HL-60 (cell line): Measurements from ENCODE around the gene FHL5.
A peak's percentile ranks its signal among the peaks of the same experiment; 100 is the strongest.

Source experiments
- DNase-seq, 2 experiments: peaks; one replicate each; pipeline ENCODE4 v3.0.0-alpha.2; 2010 to 2020; ENCODE audit warnings: low read depth in 1 of 2, low spot score in 1 of 2
- H3K27ac ChIP-seq: fragments of 250-450 bp; sonication (Bioruptor Pico); replicated peaks from 2 replicates; pipeline ENCODE4 v1.5.1; 2020; ENCODE audit warnings: mild to moderate bottlenecking, moderate library complexity
- H3K27me3 ChIP-seq: fragments of 250-450 bp; sonication (Bioruptor Pico); 2 replicates; pipeline ENCODE4 v1.5.1; 2021; ENCODE audit warnings: mild to moderate bottlenecking, moderate library complexity; ENCODE audit not compliant: insufficient read depth, poor library complexity, severe bottlenecking
- H3K4me3 ChIP-seq: replicated peaks from 2 replicates; pipeline ENCODE4 v1.5.1; 2011; ENCODE audit warnings: mild to moderate bottlenecking, control low read depth, low read length; ENCODE audit not compliant: insufficient read depth
- CTCF ChIP-seq: IDR thresholded peaks from one replicate; pipeline ENCODE4 v1.5.1; 2011; ENCODE audit warnings: low read length, control low read depth, inconsistent platforms; ENCODE audit not compliant: insufficient read depth
- GABPA ChIP-seq: IDR thresholded peaks from 2 replicates; pipeline ENCODE4 v1.6.1; 2012; ENCODE audit warnings: low read depth
- POLR2AphosphoS5 ChIP-seq: IDR thresholded peaks from 2 replicates; pipeline ENCODE4 v1.6.1; 2012; ENCODE audit warnings: low read depth
- SPI1 ChIP-seq: IDR thresholded peaks from 2 replicates; pipeline ENCODE4 v1.6.1; 2012; ENCODE audit warnings: low read depth, mild to moderate bottlenecking, borderline replicate concordance
- long read RNA-seq: library from polyadenylated mRNA; unstranded; transcript quantifications from one replicate; pipeline ENCODE4 v2.0.0, GENCODE V29; 2020
- TF ChIP-seq, protein P1 (sequence below): IDR thresholded peaks from 2 replicates; pipeline ENCODE4 v1.6.1; 2012; ENCODE audit warnings: low read depth; ENCODE audit not compliant: insufficient replicate concordance

The FHL5 gene
- long read RNA-seq: 0 reads

- DNase-seq: no peak
- H3K27ac ChIP-seq: no peak within 1 kb of the TSS
- TF ChIP-seq POLR2AphosphoS5: no peak
- no peak for TF ChIP-seq CTCF
- TF ChIP-seq GABPA: no peak
- TF ChIP-seq, protein P1, sequence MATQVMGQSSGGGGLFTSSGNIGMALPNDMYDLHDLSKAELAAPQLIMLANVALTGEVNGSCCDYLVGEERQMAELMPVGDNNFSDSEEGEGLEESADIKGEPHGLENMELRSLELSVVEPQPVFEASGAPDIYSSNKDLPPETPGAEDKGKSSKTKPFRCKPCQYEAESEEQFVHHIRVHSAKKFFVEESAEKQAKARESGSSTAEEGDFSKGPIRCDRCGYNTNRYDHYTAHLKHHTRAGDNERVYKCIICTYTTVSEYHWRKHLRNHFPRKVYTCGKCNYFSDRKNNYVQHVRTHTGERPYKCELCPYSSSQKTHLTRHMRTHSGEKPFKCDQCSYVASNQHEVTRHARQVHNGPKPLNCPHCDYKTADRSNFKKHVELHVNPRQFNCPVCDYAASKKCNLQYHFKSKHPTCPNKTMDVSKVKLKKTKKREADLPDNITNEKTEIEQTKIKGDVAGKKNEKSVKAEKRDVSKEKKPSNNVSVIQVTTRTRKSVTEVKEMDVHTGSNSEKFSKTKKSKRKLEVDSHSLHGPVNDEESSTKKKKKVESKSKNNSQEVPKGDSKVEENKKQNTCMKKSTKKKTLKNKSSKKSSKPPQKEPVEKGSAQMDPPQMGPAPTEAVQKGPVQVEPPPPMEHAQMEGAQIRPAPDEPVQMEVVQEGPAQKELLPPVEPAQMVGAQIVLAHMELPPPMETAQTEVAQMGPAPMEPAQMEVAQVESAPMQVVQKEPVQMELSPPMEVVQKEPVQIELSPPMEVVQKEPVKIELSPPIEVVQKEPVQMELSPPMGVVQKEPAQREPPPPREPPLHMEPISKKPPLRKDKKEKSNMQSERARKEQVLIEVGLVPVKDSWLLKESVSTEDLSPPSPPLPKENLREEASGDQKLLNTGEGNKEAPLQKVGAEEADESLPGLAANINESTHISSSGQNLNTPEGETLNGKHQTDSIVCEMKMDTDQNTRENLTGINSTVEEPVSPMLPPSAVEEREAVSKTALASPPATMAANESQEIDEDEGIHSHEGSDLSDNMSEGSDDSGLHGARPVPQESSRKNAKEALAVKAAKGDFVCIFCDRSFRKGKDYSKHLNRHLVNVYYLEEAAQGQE: no peak
- TF ChIP-seq SPI1: no peak
- peaks cover 8% of the 10 kb centered on the region for H3K27me3 ChIP-seq
- H3K4me3 ChIP-seq: no peak within 1 kb of the TSS
These were observed at the start of gene FHL5 for GRCh38 chr6:96562886-96563285. Gene FHL5, plus strand, starts transcription at chr6:96563128. Its CDS starts 40,486 bp downstream, at chr6:96603614.

GRCh38 chr6:96520171-96521115 lies 42.5 kb upstream of the FHL5 start:
- peak overlapping the region; percentile 81 for H3K4me3 ChIP-seq
- no peaks in the 10 kb centered on the region for H3K27me3 ChIP-seq
- no peak for DNase-seq
- TF ChIP-seq, protein P1: no peak
- TF ChIP-seq CTCF (no peak), POLR2AphosphoS5 (no peak), GABPA (no peak), SPI1 (no peak)
- peak overlapping the region; percentile 85 for H3K27ac ChIP-seq

GRCh38 chr6:96521306-96521643 lies 41.7 kb upstream of the FHL5 start:
- TF ChIP-seq GABPA (no peak), SPI1 (no peak), POLR2AphosphoS5 (no peak), CTCF (no peak)
- TF ChIP-seq, protein P1: no peak
- H3K4me3 ChIP-seq: peak overlapping the region; percentile 81
- H3K27ac ChIP-seq: peak overlapping the region; percentile 85
- DNase-seq: no peak
- H3K27me3 ChIP-seq: no peaks in the 10 kb centered on the region
